ENCODE data around the gene CCL17.
A peak's percentile ranks its signal among the peaks of the same experiment; 100 is the strongest.
"Not testable (repeated sequence)": the region's sequence is repeated elsewhere in the genome, so short reads cannot be mapped to it uniquely, and the experiment has no call there.

Gene CCL17

GRCh38 chr16:57403965-57404817 lies at the start of gene CCL17:
CCL17 (plus strand) TSS chr16:57404767; CDS start chr16:57413933, 9,166 bp downstream.
- DNase-seq, result no peak

GRCh38 chr16:57355898-57356414 lies 48.6 kb upstream of the CCL17 start:
- DNase-seq, result no peak

GRCh38 chr16:57356547-57356946 lies 48.0 kb upstream of the CCL17 start:
- DNase-seq, result no peak

DNA sequence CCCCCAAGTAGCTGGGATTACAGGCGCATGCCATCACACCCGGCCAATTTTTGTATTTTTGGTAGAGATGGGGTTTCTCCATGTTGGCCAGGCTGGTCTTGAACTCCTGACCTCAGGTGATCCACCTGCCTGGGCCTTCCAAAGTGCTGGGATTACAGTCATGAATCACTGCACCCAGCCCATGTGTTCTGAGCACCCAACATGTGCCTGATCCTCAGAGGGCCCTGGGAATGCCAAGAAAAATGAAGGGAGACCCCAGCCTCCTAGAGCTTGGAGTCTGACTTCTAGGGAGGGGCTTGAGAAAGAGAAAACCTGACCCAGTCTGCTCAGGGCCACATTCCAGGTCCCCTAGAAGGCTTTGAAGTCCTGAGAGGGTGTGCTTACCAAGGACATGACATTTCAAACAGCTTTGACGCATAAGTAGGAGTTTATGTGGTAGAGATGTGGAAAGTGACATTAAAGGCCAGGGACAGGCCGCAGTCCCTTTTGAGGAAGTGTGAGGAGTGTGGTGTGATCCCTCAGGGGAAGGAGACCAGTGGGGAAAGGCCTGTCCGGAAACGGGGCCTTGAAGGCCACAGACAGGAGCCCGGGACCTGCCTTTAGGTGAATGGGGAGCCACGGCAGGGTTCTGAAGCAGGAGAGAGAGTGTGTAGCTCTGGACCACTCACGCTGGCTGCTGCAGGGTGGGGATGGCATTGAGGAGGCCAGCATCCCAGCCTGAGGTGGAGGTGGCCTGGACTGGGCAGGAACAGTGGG lies 47.1 kb upstream of the CCL17 start:
- DNase-seq, result no peak

- no peak for DNase-seq
Observed at GRCh38 chr16:57358086-57358420, 46.5 kb upstream of the CCL17 start.

DNA sequence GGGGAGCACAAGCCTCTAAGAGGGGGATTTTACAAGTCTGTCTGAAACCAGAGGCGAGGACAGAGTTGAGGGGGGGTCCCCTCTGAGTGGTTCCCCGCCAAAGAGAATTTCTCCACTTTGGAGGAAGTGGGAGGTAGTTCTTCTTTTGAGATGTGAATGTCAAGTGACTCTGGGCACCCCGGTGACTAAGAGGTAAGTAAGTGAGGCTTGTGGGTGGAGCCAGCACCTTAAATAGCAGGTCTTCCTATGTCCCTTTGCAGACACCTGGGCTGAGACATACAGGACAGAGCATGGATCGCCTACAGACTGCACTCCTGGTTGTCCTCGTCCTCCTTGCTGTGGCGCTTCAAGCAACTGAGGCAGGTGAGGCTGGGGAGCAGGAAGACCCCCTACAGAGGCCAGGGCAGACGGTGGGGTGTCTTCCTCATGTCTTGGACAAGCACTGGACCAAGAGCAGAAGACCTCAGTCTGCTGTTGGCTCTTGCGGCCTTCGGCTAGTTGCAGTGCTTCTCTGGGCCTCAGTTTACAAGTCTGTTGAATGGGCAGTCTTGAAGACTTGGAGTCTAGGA lies 46.0 kb upstream of the CCL17 start, which contains the start of gene CCL22:
Gene CCL22 (plus strand): TSS at position 257 of the 569 bp plus-strand sequence. CDS start 34 bp downstream, at position 291.
- DNase-seq, result no peak

DNA sequence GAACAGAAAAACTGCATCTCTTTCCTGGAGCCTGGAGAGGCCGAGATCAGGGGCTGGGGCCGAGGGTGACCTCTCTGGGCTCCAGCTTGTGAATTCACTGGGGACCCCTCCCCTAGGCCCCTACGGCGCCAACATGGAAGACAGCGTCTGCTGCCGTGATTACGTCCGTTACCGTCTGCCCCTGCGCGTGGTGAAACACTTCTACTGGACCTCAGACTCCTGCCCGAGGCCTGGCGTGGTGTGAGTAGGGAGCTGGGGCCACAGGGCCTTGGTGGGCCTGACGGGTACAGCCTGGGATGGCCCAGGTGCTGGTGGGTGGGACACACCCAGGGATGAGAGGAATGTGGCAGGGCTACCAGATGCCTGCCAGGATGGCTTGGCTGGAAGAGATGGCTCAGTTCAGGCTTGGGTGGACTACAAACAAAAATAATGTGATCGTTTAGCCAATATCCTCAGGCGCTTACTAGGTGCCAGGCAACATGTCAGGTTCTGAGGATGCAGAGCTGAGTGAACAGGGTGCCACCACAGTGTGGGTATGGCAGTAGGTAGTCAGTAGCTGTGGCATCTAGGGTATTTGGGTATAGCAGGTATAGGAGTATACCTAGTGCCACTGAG lies 44.1 kb upstream of the CCL17 start:
- no peak for DNase-seq

- no peak for DNase-seq
Observed at GRCh38 chr16:57361404-57361803, 43.2 kb upstream of the CCL17 start.

DNA sequence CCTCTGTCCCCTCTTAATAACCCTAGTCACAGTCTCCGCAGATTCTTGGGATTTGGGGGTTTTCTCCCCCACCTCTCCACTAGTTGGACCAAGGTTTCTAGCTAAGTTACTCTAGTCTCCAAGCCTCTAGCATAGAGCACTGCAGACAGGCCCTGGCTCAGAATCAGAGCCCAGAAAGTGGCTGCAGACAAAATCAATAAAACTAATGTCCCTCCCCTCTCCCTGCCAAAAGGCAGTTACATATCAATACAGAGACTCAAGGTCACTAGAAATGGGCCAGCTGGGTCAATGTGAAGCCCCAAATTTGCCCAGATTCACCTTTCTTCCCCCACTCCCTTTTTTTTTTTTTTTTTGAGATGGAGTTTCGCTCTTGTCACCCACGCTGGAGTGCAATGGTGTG lies 40.4 kb upstream of the CCL17 start:
- DNase-seq, result no peak

- DNase-seq, result no peak
Observed at GRCh38 chr16:57366544-57367040, 38.0 kb upstream of the CCL17 start.

- DNase-seq, result no peak
Observed at GRCh38 chr16:57367116-57367752, 37.3 kb upstream of the CCL17 start.

GRCh38 chr16:57371494-57372371 lies 32.8 kb upstream of the CCL17 start:
- DNase-seq, result no peak

DNA sequence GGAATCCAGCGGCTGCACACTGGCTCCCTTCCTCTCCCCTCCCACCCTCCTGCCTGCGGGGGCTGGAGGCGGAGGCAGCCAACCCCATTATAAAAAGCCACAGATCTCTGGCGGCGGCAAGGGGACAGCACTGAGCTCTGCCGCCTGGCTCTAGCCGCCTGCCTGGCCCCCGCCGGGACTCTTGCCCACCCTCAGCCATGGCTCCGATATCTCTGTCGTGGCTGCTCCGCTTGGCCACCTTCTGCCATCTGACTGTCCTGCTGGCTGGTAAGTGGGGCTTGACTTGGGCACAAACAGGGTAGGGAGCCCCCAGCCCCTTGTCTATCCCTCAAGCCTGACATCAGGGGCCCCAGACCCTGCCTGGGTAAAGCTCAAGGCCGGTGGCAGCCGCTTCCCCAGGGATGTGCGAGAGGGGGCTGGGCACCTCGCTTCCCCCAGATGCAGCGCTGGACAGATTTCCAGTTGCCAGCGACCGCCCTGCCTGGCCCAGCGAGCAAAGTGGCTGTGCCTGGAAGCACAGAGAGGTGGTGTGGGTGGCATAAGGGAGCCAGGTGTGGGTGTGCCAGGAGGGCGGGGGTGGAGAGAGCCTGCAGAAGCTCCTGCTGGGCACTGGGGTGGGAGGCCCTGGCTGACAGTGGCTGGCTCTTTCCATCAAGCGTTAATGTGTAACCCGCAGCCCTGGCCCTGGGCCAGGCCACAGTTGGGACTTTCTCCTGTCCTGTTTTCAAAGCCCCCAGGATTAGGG lies 32.0 kb upstream of the CCL17 start, which contains the start of gene CX3CL1:
Gene CX3CL1 (plus strand): TSS at position 119 of the 745 bp plus-strand sequence. CDS start 79 bp downstream, at position 198.
- DNase-seq, result no peak

- DNase-seq, result no peak
Observed at GRCh38 chr16:57373117-57373947, 31.2 kb upstream of the CCL17 start.

GRCh38 chr16:57374067-57374534 lies 30.5 kb upstream of the CCL17 start:
- no peak for DNase-seq

- not testable (repeated sequence) for DNase-seq
Observed at GRCh38 chr16:57374925-57375465, 29.6 kb upstream of the CCL17 start.

DNA sequence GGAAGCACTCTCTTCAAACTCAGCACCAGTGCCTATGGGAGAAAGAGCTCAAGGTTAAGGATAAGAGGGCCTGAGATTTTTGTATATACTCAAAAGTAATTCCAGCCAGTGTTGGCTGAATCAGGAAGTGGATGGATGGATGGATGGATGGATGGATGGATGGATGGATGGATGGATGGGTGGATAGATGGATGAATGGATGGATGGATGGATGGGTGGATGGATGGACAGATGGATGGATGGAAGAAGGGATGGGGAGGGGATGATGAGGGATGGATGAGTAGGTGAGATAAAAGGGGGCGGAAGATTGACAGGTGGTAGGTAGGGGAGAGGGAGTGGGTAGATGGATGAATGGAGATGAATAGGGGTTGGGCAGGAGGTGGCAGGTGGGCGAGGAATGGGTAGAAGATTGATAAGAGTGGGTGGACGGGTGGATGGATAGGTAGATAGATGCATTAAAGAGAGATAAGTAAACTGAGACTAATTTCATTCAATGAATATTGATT lies 28.2 kb upstream of the CCL17 start:
- DNase-seq, result no peak

DNA sequence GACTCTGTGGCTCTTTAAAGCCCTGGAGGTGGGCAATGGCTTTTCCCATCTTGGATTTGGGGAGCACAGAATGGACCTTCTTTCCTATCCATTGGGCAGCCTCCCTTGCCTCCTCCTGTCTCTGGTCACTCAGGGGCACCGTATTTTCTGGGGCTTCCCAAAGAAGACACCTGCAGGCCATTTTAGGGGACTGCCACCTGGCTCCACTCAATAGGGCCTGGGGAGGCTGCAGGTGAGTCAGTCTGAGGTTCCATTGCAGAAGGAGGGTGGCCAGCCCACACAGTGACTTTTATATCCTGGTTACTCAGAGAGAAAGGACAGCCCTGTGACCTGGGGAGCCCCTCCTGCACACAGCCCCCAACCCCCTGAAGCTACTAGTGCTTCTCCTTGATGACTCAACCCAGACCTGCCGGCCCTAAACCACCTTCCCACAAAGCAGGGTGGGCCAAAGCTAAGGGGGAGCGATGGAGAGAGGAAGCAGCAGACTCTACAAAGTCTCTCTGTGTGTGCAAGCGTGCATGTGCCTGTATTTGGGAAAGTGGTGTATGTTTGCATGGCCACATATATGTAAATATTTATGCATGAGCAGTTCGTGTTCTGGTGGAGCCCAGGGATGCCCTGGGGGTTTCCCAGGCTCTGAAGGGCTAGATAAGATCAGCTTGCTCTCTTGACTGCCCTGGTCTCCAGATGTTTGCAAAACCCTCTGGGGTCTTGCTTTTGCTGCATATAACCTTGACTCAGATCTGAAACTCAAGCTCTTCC lies 27.3 kb upstream of the CCL17 start:
- DNase-seq, result peak; percentile 12

Measured in activated CD4-positive, alpha-beta T cell treated with anti-CD3 and anti-CD28 coated beads, Interleukin-2, Interleukin-6, amounts not matched to agents 100 ng/mL and 50 ng/mL, durations not matched to agents 16 hours and 8 hours (primary cell).